HG03354 (cell line): Measurements from ENCODE around the gene ZNF765.
"Not testable (repeated sequence)": the region's sequence is repeated elsewhere in the genome, so short reads cannot be mapped to it uniquely, and the experiment has no call there.

Experiments
- ATAC-seq: cut with Tn5 transposase; IDR thresholded peaks from one replicate; pipeline ENCODE4 v1.9.1; 2021; ENCODE audit warnings: mild to moderate bottlenecking; ENCODE audit not compliant: unreplicated experiment, poor library complexity, severe bottlenecking

ZNF765 gene

GRCh38 chr19:53394974-53395839, at the start of gene ZNF765:
Gene ZNF765 (plus strand): TSS chr19:53395149. CDS start chr19:53398016, 2,867 bp downstream.
- peak; percentile 96 for ATAC-seq

DNA sequence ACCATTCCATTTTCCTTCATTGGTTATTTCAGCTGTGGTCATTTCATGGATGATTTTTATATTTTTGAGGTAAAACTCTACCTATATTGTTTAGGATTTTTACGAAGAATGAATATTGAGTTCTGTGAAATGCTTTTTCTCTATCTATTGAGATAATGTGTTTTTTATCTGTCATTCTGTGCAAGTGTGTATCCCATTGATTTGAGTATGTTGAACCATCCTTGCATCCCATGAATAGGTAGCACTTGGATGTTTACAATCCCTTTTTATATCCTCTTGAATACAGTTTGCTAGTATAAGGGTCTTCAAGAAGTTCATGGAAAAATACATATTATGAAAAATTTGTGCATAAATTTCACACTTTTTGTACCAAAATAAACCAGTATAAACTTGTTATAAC, 39.2 kb upstream of the ZNF765 start:
- no peak for ATAC-seq

- no peak for ATAC-seq
Measured at GRCh38 chr19:53357821-53358581, 36.9 kb upstream of the ZNF765 start.

- not testable (repeated sequence) for ATAC-seq
Measured at GRCh38 chr19:53360056-53360455, 34.9 kb upstream of the ZNF765 start.

- peak; percentile 99 for ATAC-seq
Measured at GRCh38 chr19:53365134-53365898, 29.6 kb upstream of the ZNF765 start, which contains the start of gene ZNF525. Gene ZNF525 (plus strand): TSS chr19:53365705. CDS start chr19:53372282, 6,577 bp downstream.

GRCh38 chr19:53365899-53366493, 29.0 kb upstream of the ZNF765 start:
- peak; percentile 40 for ATAC-seq

DNA sequence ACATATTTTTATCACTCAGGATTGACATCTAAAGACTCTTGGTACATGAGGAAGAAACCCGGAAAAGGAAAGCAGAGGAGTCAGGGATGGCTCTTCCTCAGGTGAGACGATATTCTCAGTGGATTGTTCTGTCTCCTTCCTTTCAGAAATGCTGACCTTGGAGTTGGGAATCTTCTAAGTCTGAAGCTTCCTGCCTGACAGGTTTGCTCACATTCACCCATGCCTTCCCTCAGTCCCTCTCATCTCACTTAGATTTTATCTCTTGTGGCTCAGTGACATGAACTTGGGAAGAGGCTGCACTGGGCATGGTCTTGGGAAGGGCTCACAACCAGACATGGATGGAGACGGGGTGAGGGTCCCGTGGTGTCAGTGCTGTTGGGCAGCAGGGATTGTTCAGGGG, 22.8 kb upstream of the ZNF765 start:
- ATAC-seq: no peak

- no peak for ATAC-seq
Measured at GRCh38 chr19:53374288-53374687, 20.7 kb upstream of the ZNF765 start.

DNA sequence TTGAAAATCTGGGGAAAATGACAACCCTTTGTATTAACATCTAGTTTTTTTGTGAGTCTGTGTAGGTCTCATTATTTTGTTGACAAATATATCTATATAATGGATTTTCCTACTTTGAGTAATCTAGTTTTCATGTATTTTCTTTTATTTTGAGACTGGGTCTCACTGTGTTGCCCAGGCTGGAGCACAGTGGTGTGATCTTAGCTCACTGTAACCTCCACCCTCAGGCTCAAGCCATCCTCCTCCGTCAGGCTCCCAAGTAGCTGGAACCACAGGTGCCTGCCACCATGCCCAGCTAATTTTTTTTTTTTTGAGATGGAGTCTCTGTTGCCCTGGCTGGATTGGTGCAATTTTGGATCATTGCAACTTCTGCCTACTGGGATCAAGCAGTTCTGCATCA, 20.2 kb upstream of the ZNF765 start:
- no peak for ATAC-seq

DNA sequence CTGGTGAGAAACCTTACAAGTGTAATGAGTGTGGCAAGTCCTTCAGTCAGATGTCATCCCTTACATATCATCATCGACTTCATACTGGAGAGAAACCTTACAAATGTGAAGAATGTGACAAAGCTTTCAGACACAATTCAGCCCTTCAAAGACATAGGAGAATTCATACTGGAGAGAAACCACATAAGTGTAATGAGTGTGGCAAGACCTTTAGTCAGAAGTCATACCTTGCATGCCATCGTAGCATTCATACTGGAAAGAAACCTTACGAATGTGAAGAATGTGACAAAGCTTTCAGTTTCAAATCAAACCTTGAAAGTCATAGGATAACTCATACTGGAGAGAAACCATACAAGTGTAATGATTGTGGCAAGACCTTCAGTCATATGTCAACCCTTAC, 13.6 kb upstream of the ZNF765 start:
- no peak for ATAC-seq

DNA sequence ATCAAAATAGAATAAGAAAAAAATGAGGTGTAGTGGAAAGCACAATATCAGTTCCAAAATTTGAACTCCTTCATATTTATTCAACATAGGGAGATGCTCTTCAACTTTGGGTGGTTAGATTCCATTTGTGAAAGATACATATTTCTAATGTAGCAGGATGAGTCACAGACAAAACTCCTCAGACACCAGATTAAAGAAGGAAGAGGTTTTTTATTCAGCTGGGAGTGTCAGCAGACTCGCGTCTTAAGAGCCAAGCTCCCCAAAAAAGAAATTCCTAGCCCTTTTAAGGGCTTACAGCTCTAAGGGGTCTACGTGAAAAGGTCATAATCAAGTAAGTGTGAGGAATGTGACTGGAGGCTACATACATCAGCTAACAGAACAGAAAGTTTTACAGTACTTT, 6.8 kb upstream of the ZNF765 start:
- no peak for ATAC-seq

DNA sequence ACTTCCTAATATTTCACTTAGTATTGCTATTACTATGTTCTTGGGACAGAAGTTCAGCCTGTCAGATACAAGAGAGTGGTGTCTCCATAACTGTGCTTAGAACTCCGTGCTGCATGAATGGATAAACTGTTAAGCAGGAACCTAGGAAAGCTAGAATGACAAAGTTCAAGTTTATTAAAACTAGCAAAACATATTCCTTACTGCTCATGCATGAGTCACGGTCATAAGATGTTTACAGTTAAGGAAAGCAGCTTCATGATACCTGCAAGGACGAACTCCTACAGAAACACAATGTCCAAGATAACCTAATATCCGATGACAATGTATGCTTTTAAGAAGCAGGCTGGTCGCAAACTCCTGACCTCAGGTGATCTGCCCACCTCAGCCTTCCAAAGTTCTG, 6.0 kb upstream of the ZNF765 start:
- no peak for ATAC-seq

DNA sequence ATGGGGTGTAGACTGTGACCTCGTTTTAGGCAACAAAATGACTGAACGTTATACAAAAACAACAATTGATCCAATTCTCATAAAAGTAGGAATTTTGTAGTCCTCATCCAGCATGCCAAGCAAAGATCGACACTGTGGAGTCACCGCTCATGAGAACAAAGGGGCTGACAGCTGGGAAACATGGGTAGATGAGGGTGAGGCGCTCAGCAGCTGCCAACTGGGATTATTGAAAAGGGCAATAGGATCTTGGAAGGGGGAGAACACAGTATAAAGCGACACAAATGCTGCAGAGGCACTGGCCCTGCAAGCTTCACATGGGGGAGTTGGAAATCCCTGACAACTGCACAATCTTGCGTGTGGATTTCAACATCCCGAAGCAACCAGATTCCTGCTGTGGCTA, 5.4 kb upstream of the ZNF765 start:
- ATAC-seq: no peak

- ATAC-seq: no peak
Measured at GRCh38 chr19:53389978-53390377, 5.0 kb upstream of the ZNF765 start.

- no peak for ATAC-seq
Measured at GRCh38 chr19:53394522-53394973, 401 bp upstream of the ZNF765 start.

GRCh38 chr19:53395840-53396524, 1.0 kb downstream of the ZNF765 start:
- ATAC-seq: not testable (repeated sequence)

DNA sequence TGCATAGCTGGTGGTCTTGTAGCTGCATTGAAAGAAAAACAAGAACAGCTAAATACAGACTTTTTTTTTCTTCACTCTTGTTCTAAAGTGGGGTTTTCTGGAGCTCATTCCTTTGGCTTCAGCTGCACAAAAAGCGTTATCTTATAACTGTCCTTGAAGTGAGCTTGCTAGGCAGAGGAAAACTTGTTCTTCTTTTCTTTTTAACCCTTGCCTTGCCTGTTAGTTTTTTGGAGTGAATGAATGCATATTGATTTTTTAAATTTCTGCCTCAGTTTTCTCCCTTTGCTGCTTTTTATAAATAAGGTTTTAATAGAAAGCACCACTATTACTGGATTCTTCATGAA, 1.5 kb downstream of the ZNF765 start:
- no peak for ATAC-seq

- ATAC-seq: not testable (repeated sequence)
Measured at GRCh38 chr19:53397918-53398317, 3.0 kb downstream of the ZNF765 start.

DNA sequence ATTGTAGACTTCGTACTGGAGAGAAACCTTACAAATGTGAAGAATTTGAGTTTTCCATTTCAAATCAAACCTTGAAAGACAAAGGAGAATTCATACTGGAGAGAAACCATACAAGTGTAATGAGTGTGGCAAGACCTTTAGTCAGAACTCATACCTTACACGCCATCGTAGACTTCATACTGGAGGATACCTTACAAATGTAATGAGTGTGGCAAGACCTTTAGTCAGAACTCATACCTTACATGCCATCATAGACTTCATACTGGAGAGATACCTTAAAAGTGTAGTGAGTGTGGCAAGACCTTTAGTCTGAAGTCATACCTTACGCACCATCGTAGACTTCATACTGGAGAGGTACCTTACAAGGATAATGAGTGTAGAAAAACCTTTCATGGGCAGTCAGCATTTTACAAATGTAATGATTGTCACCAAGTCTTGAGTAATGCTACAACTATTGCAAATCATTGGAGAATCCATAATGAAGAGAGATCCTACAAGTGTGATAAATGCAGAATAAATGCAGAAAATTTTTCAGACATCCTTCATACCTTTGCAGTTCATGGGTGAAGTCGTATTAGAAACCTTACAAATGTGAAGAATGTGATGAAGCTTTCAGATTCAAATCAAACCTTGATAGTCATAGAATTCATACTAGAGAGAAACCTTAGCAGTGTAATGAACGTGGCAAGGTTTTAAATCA, 14.7 kb downstream of the ZNF765 start:
- ATAC-seq: no peak
